ENCODE measurements around the gene BAHD1.

- TF ChIP-seq CTCF (IDR thresholded peaks at IDR 0.05) (no peak), POLR2A (IDR thresholded peaks at IDR 0.05) (no peak)
These were observed 72.9 kb downstream of the BAHD1 start for GRCh38 chr15:40513609-40514008.
